ENCODE measurements around the gene CHMP2A.

The CHMP2A gene

GRCh38 chr19:58572026-58572817 is 17.3 kb upstream of the CHMP2A start:
- DNase-seq (ENCODE audit: low spot score): no peak
- no peak for TF ChIP-seq CTCF (IDR thresholded peaks at IDR 0.05; ENCODE audit: extremely low read depth, missing control alignments)

- TF ChIP-seq CTCF (IDR thresholded peaks at IDR 0.05; ENCODE audit: extremely low read depth, missing control alignments): no peak
- DNase-seq (ENCODE audit: low spot score): no peak
These were observed 16.7 kb upstream of the CHMP2A start for GRCh38 chr19:58571575-58571947.

GRCh38 chr19:58570770-58571574 is 16.1 kb upstream of the CHMP2A start:
- no peak for TF ChIP-seq CTCF (IDR thresholded peaks at IDR 0.05; ENCODE audit: extremely low read depth, missing control alignments)

GRCh38 chr19:58569943-58570670 is 15.2 kb upstream of the CHMP2A start:
- DNase-seq (ENCODE audit: low spot score): no peak
- TF ChIP-seq CTCF (IDR thresholded peaks at IDR 0.05; ENCODE audit: extremely low read depth, missing control alignments): no peak

More at GRCh38 chr19:58570770-58571574, 16.1 kb upstream of the CHMP2A start:
- DNase-seq (ENCODE audit: low spot score): no peak

GRCh38 chr19:58569191-58569942 is 14.5 kb upstream of the CHMP2A start:
- DNase-seq (ENCODE audit: low spot score): no peak
- no peak for TF ChIP-seq CTCF (IDR thresholded peaks at IDR 0.05; ENCODE audit: extremely low read depth, missing control alignments)

- DNase-seq (ENCODE audit: low spot score): no peak
- TF ChIP-seq CTCF (IDR thresholded peaks at IDR 0.05; ENCODE audit: extremely low read depth, missing control alignments): no peak
These were observed 13.7 kb upstream of the CHMP2A start for GRCh38 chr19:58568453-58569130.

Measured in GM20000 (cell line).